ENCODE measurements around the gene PPP2R5B. TPM values are rescaled to one million over a fixed set of nuclear protein-coding genes. Genes with fewer than 3 reads are reported as not detected.

PPP2R5B gene
- total RNA-seq, 4 donors from 2014 or later: 17.2 to 34.2 (median 24.3) TPM

DNA sequence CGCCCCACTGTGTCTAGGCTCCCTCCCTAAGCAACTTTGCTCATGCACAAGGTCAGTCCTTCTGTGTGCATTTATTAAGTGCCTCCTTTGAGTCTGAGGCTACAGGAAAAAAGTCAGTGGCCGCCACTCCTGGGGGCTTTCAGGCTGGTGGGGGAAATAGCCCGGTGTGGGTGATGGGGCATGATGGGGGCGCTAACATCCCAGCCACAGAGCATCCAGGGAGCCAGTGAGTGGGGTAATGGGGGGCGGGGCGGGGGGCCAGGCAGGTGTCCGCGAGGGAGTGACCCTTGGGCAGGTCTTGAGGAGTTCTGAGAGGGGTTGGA, 36.1 kb upstream of the PPP2R5B start:
- H3K27ac ChIP-seq: no peak overlapping the region
- intact Hi-C loops (cut with DNase I; ENCODE audit: low total_unique reads) (loop anchor here (1.0 kb wide), 1 partner anchor 41 kb away; no protein-coding TSS in a partner anchor), in situ Hi-C loops (cut with MboI; ENCODE audit: low sequenced_read_pairs in 4 of 4) (loop anchor here in 1 of 4 donors (5.0 kb wide), 1 partner anchor 41 kb away; no protein-coding TSS in a partner anchor)
- peaks cover 8 to 9% of the 10 kb centered on the region in 2 donors for H3K4me1 ChIP-seq
- ATAC-seq (no peak), DNase-seq (no peak)
- no peak for TF ChIP-seq POLR2A (IDR thresholded peaks at IDR 0.05)
- TF ChIP-seq, protein P1, sequence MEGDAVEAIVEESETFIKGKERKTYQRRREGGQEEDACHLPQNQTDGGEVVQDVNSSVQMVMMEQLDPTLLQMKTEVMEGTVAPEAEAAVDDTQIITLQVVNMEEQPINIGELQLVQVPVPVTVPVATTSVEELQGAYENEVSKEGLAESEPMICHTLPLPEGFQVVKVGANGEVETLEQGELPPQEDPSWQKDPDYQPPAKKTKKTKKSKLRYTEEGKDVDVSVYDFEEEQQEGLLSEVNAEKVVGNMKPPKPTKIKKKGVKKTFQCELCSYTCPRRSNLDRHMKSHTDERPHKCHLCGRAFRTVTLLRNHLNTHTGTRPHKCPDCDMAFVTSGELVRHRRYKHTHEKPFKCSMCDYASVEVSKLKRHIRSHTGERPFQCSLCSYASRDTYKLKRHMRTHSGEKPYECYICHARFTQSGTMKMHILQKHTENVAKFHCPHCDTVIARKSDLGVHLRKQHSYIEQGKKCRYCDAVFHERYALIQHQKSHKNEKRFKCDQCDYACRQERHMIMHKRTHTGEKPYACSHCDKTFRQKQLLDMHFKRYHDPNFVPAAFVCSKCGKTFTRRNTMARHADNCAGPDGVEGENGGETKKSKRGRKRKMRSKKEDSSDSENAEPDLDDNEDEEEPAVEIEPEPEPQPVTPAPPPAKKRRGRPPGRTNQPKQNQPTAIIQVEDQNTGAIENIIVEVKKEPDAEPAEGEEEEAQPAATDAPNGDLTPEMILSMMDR (IDR thresholded peaks at IDR 0.05 in 4 of 5, conservative IDR thresholded peaks at IDR 0.05 in 1 of 5): no peak
- H3K27me3 ChIP-seq: no peaks in the 10 kb centered on the region
- no peaks in the 10 kb centered on the region for H3K36me3 ChIP-seq
- no peaks in the 10 kb centered on the region for H3K9me3 ChIP-seq
- peak overlapping the region in 3 of 4 donors; percentile 16 to 58 (median 42) for H3K4me3 ChIP-seq

DNA sequence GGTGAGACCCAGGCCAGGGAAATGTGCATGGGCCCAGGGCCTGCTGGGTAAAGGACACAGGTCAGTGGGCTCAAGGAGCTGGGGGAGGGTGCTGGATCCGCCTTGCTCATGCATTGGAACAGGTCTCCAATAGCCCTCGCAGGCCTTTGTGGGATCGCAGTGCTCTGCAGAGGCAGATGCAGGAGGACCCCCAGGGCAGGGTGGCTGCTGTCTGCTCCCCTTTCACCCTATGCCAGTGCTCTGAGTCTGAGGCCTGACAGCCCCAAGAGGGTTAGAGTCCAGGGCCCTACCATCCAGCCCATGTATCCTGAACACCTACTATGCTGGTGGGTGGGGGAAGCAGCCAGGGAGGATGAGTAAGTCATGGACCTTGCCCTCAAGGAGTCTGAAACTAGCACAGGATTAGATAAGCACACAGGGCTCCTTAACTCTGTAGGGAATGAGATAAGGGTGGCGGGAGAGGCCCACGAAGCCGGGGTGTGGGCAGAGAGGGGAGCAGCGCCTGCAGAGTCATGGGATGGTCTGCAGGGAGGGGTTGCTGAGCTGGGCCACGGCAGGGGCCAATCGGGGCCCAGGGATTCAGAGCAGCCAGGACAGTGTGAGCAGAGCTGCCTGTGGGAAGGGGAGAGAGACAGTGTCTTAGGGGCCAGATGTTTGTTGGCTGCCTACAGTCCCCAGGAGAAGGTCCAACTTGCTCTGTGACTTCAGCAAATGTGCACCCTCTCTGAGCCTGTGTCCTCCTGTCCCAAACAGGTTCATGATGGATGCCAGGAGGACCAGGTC, 35.6 kb upstream of the PPP2R5B start:
- TF ChIP-seq, protein P1 (IDR thresholded peaks at IDR 0.05 in 4 of 5, conservative IDR thresholded peaks at IDR 0.05 in 1 of 5): no peak
- no peak for TF ChIP-seq POLR2A (IDR thresholded peaks at IDR 0.05)
- H3K27ac ChIP-seq: no peak overlapping the region
- H3K27me3 ChIP-seq: no peaks in the 10 kb centered on the region
- intact Hi-C loops (cut with DNase I; ENCODE audit: low total_unique reads): loop anchor here (1.0 kb wide), 1 partner anchor 42 kb away; no protein-coding TSS in a partner anchor
- no peaks in the 10 kb centered on the region for H3K36me3 ChIP-seq
- no peak for ATAC-seq
- H3K4me1 ChIP-seq: peaks cover 8 to 9% of the 10 kb centered on the region in 2 donors
- H3K4me3 ChIP-seq: no peak overlapping the region
- H3K9me3 ChIP-seq: no peaks in the 10 kb centered on the region
- in situ Hi-C loops (cut with MboI; ENCODE audit: low sequenced_read_pairs in 4 of 4): loop anchor here in 1 of 4 donors (5.0 kb wide), 1 partner anchor 42 kb away; no protein-coding TSS in a partner anchor
- DNase-seq: no peak

DNA sequence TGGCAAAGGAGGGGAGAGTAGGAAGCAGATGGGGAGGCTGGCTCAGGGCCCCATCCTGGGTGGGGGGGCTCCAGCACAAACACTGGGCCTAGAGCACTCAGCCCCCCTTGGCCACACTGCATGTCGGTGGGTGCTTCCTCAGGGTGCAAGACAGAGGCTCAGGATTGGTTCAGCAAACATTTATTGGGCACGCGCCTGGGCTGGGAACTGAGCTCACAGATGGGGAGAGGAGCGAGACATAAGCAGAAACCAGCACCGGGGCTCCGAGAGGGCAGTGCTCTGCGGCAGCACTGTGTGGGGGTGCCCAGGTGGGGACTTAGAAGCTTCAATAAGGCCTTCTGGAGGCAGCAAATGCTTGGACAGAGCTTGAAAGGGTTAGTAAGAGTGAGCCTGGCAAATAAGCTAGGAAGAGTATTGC, 34.0 kb upstream of the PPP2R5B start:
- H3K36me3 ChIP-seq: peaks cover 0 to 7% of the 10 kb centered on the region in 2 donors
- intact Hi-C loops (cut with DNase I; ENCODE audit: low total_unique reads): no loop called here
- no peaks in the 10 kb centered on the region for H3K9me3 ChIP-seq
- ATAC-seq (no peak), DNase-seq (no peak)
- no peak overlapping the region for H3K27ac ChIP-seq
- no peak for TF ChIP-seq POLR2A (IDR thresholded peaks at IDR 0.05)
- TF ChIP-seq, protein P1 (IDR thresholded peaks at IDR 0.05 in 4 of 5, conservative IDR thresholded peaks at IDR 0.05 in 1 of 5): no peak
- in situ Hi-C loops (cut with MboI; ENCODE audit: low sequenced_read_pairs in 4 of 4): loop anchor here in 3 of 4 donors (5.0 kb wide), 1 partner anchor 43 kb away; no protein-coding TSS in a partner anchor
- no peak overlapping the region for H3K4me3 ChIP-seq
- H3K4me1 ChIP-seq: peaks cover 9 to 12% of the 10 kb centered on the region in 2 donors
- H3K27me3 ChIP-seq: no peaks in the 10 kb centered on the region

DNA sequence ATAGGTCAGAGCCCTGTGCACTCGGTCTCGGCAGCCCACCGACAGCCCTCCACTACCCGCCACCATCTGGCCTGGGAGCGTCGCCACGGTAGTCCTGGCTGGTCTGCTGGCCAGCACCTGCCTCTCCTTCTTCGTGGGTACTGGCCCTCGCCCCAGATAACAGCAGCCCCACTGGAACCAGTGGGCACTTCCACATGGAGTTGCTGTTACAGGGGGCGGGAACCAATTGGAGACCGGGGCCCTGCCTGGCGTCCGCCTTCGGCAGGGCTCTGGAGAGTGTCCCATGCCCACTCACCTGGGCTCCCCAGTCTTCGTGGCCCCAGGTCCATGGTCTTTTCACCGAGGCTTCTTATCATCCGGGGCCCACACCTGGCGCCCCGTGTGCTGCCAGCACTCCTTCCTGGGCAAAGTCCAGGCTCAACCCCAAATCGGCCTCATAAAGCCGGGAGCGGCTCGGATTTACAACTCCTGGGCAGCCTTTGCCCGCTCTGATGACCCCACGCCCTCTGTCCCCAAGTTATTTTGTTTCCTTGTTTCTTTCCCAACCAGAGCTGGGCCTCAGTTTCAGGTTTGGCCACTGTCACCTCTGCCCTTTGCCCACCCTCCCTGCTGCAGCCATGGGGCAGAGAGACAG, 33.2 kb upstream of the PPP2R5B start:
- peak overlapping the region in 1 of 4 donors; percentile 54 for H3K27ac ChIP-seq

More for the DNA sequence above, 33.2 kb upstream of the PPP2R5B start:
- TF ChIP-seq POLR2A (IDR thresholded peaks at IDR 0.05): no peak
- TF ChIP-seq, protein P1 (IDR thresholded peaks at IDR 0.05 in 4 of 5, conservative IDR thresholded peaks at IDR 0.05 in 1 of 5): no peak
- in situ Hi-C loops (cut with MboI; ENCODE audit: low sequenced_read_pairs in 4 of 4) (loop anchor here in 3 of 4 donors (5.0 kb wide), 1 partner anchor 44 kb away; no protein-coding TSS in a partner anchor), intact Hi-C loops (cut with DNase I; ENCODE audit: low total_unique reads) (no loop called here)
- Histone ChIP-seq H3K27me3 (no peaks in the 10 kb centered on the region), H3K4me3 (no peak overlapping the region), H3K36me3 (peaks cover 0 to 7% of the 10 kb centered on the region in 2 donors), H3K9me3 (no peaks in the 10 kb centered on the region), H3K4me1 (peaks cover 9 to 12% of the 10 kb centered on the region in 2 donors)
- DNase-seq (no peak), ATAC-seq (no peak)
